Measurements from ENCODE around the gene GHRL.

The GHRL gene

GRCh38 chr3:10292505-10293419, at the start of gene GHRL:
Gene GHRL, minus strand, starts transcription at chr3:10292947. Its CDS starts 2,767 bp downstream, at chr3:10290180.
- H3K4me2 ChIP-seq (ENCODE audit: low read depth, low read length, poor library complexity, severe bottlenecking) = no peak within 1 kb of the TSS
- no peak within 1 kb of the TSS for H3K9ac ChIP-seq (ENCODE audit: low read length)
- H3F3A ChIP-seq (ENCODE audit: insufficient read depth) = peaks cover 4% of the 10 kb centered on the region; the same call in 1 of the 2 replicates
- H3K36me3 ChIP-seq (ENCODE audit: low read length) = no peaks in the 10 kb centered on the region
- no peak within 1 kb of the TSS for H3K27ac ChIP-seq (ENCODE audit: low read depth, low read length)
- H3K27me3 ChIP-seq (ENCODE audit: low read length) = no peaks in the 10 kb centered on the region
- no peaks in the 10 kb centered on the region for H4K20me1 ChIP-seq (ENCODE audit: low read depth, low read length)
- H2AFZ ChIP-seq (ENCODE audit: low read depth, low read length, severe bottlenecking) = no peak within 1 kb of the TSS
- no peak within 1 kb of the TSS for H3K4me3 ChIP-seq (ENCODE audit: insufficient read depth, low read length, poor library complexity, severe bottlenecking)
- H3K9me3 ChIP-seq (ENCODE audit: insufficient read depth, low read length) = no peaks in the 10 kb centered on the region
- no peaks in the 10 kb centered on the region for H3K79me2 ChIP-seq (ENCODE audit: insufficient read depth, low read length)
- no peak for TF ChIP-seq EZH2phosphoT487 (conservative IDR thresholded peaks at IDR 0.05; ENCODE audit: low read length)
- no peak for TF ChIP-seq CTCF (IDR thresholded peaks at IDR 0.05; ENCODE audit: insufficient read depth, low read length, poor library complexity, severe bottlenecking)
- H3K9me2 ChIP-seq (replicated peaks; ENCODE audit: insufficient read depth, low read length) = no peaks in the 10 kb centered on the region

- no peaks in the 10 kb centered on the region for H3K9me3 ChIP-seq (ENCODE audit: insufficient read depth, low read length)
- H4K20me1 ChIP-seq (ENCODE audit: low read depth, low read length) = no peaks in the 10 kb centered on the region
- no peaks in the 10 kb centered on the region for H3K9me2 ChIP-seq (replicated peaks; ENCODE audit: insufficient read depth, low read length)
- no peaks in the 10 kb centered on the region for H3K36me3 ChIP-seq (ENCODE audit: low read length)
- no peak overlapping the region for H3K4me2 ChIP-seq (ENCODE audit: low read depth, low read length, poor library complexity, severe bottlenecking)
- no peak overlapping the region for H2AFZ ChIP-seq (ENCODE audit: low read depth, low read length, severe bottlenecking)
- no peaks in the 10 kb centered on the region for H3F3A ChIP-seq (ENCODE audit: insufficient read depth)
- H3K27ac ChIP-seq (ENCODE audit: low read depth, low read length) = no peak overlapping the region
- H3K9ac ChIP-seq (ENCODE audit: low read length) = no peak overlapping the region
- no peak for TF ChIP-seq EZH2phosphoT487 (conservative IDR thresholded peaks at IDR 0.05; ENCODE audit: low read length)
- TF ChIP-seq CTCF (IDR thresholded peaks at IDR 0.05; ENCODE audit: insufficient read depth, low read length, poor library complexity, severe bottlenecking) = no peak
- H3K27me3 ChIP-seq (ENCODE audit: low read length) = no peaks in the 10 kb centered on the region
- no peaks in the 10 kb centered on the region for H3K79me2 ChIP-seq (ENCODE audit: insufficient read depth, low read length)
- no peak overlapping the region for H3K4me3 ChIP-seq (ENCODE audit: insufficient read depth, low read length, poor library complexity, severe bottlenecking)
These were observed 49.2 kb upstream of the GHRL start for GRCh38 chr3:10341901-10342398.

- no peaks in the 10 kb centered on the region for H3K27me3 ChIP-seq (ENCODE audit: low read length)
- no peak overlapping the region for H3K4me2 ChIP-seq (ENCODE audit: low read depth, low read length, poor library complexity, severe bottlenecking)
- H3K9me2 ChIP-seq (replicated peaks; ENCODE audit: insufficient read depth, low read length) = no peaks in the 10 kb centered on the region
- no peak overlapping the region for H3K27ac ChIP-seq (ENCODE audit: low read depth, low read length)
- H2AFZ ChIP-seq (ENCODE audit: low read depth, low read length, severe bottlenecking) = no peak overlapping the region
- H3K79me2 ChIP-seq (ENCODE audit: insufficient read depth, low read length) = no peaks in the 10 kb centered on the region
- no peaks in the 10 kb centered on the region for H3K36me3 ChIP-seq (ENCODE audit: low read length)
- no peaks in the 10 kb centered on the region for H3F3A ChIP-seq (ENCODE audit: insufficient read depth)
- no peaks in the 10 kb centered on the region for H3K9me3 ChIP-seq (ENCODE audit: insufficient read depth, low read length)
- H4K20me1 ChIP-seq (ENCODE audit: low read depth, low read length) = no peaks in the 10 kb centered on the region
- TF ChIP-seq CTCF (IDR thresholded peaks at IDR 0.05; ENCODE audit: insufficient read depth, low read length, poor library complexity, severe bottlenecking) = no peak
- no peak for TF ChIP-seq EZH2phosphoT487 (conservative IDR thresholded peaks at IDR 0.05; ENCODE audit: low read length)
- no peak overlapping the region for H3K4me3 ChIP-seq (ENCODE audit: insufficient read depth, low read length, poor library complexity, severe bottlenecking)
- H3K9ac ChIP-seq (ENCODE audit: low read length) = no peak overlapping the region
These were observed 47.7 kb upstream of the GHRL start for GRCh38 chr3:10340476-10340875.
